ENCODE results near the gene ATF6. TPM values are rescaled to one million over a fixed set of nuclear protein-coding genes. Genes with fewer than 3 reads are reported as not detected.

Gene ATF6
- total RNA-seq, 2 donors from 2014 or later, result 17.9 to 19.9 TPM

GRCh38 chr1:161944381-161944780 lies 178.3 kb downstream of the ATF6 start:
- Histone ChIP-seq H3K27me3 (no peaks in the 10 kb centered on the region), H3K4me1 (peaks cover 0 to 5% of the 10 kb centered on the region in 2 donors), H3K9me3 (no peaks in the 10 kb centered on the region), H3K36me3 (peaks cover 8% of the 10 kb centered on the region), H3K4me3 (no peak overlapping the region), H3K27ac (no peak overlapping the region)
- no peak for DNase-seq (ENCODE audit: low spot score)
- no peak for TF ChIP-seq CTCF (IDR thresholded peaks at IDR 0.05)

- no peak for DNase-seq (ENCODE audit: low spot score)
- H3K27me3 ChIP-seq, result no peaks in the 10 kb centered on the region
- no peak for TF ChIP-seq CTCF (IDR thresholded peaks at IDR 0.05)
- no peak overlapping the region for H3K4me3 ChIP-seq
- H3K4me1 ChIP-seq, result peaks cover 0 to 12% of the 10 kb centered on the region in 2 donors
- peaks cover 8% of the 10 kb centered on the region for H3K36me3 ChIP-seq
- no peaks in the 10 kb centered on the region for H3K9me3 ChIP-seq
- H3K27ac ChIP-seq, result no peak overlapping the region
These were observed 179.4 kb downstream of the ATF6 start for GRCh38 chr1:161945306-161946060.

GRCh38 chr1:161946071-161946987 lies 180.2 kb downstream of the ATF6 start:
- peaks cover 0 to 12% of the 10 kb centered on the region in 2 donors for H3K4me1 ChIP-seq
- peaks cover 8% of the 10 kb centered on the region for H3K36me3 ChIP-seq
- no peaks in the 10 kb centered on the region for H3K9me3 ChIP-seq
- H3K4me3 ChIP-seq, result no peak overlapping the region
- no peak for TF ChIP-seq CTCF (IDR thresholded peaks at IDR 0.05)
- DNase-seq (ENCODE audit: low spot score), result no peak
- H3K27ac ChIP-seq, result no peak overlapping the region
- H3K27me3 ChIP-seq, result no peaks in the 10 kb centered on the region

- Histone ChIP-seq H3K27me3 (no peaks in the 10 kb centered on the region), H3K27ac (no peak overlapping the region), H3K4me1 (peaks cover 0 to 12% of the 10 kb centered on the region in 2 donors), H3K36me3 (peaks cover 8% of the 10 kb centered on the region), H3K9me3 (no peaks in the 10 kb centered on the region), H3K4me3 (no peak overlapping the region)
- DNase-seq (ENCODE audit: low spot score), result no peak
- no peak for TF ChIP-seq CTCF (IDR thresholded peaks at IDR 0.05)
These were observed 182.3 kb downstream of the ATF6 start for GRCh38 chr1:161948435-161948834.

- no peak overlapping the region for H3K4me3 ChIP-seq
- peaks cover 6% of the 10 kb centered on the region for H3K36me3 ChIP-seq
- DNase-seq (ENCODE audit: low spot score), result no peak
- no peak overlapping the region for H3K27ac ChIP-seq
- H3K9me3 ChIP-seq, result no peaks in the 10 kb centered on the region
- no peak for TF ChIP-seq CTCF (IDR thresholded peaks at IDR 0.05)
- H3K4me1 ChIP-seq, result peaks cover 0 to 17% of the 10 kb centered on the region in 2 donors
- H3K27me3 ChIP-seq, result no peaks in the 10 kb centered on the region
These were observed 183.4 kb downstream of the ATF6 start for GRCh38 chr1:161949548-161949947.

Measured in right atrium auricular region (tissue), 2 donors.